ENCODE measurements around the gene MS4A2. TPM values are rescaled to one million over a fixed set of nuclear protein-coding genes. Genes with fewer than 3 reads are reported as not detected.

The MS4A2 gene
- total and polyA plus RNA-seq, 2 of the 8 experiments (the other 6 are each of a cell fraction or from before 2014, with no cell fraction given): not detected

- DNase-seq (ENCODE audit: low read depth in 1 of 2, low spot score in 2 of 2): no peak
- Histone ChIP-seq H2BK20ac (ENCODE audit: low read length) (no peak overlapping the region), H4K20me1 (replicated peaks in 1 of 2; ENCODE audit: control insufficient read depth in 1 of 2, insufficient read depth in 2 of 2, low read length in 2 of 2) (no peaks in the 10 kb centered on the region), H3K36me3 (ENCODE audit: control insufficient read depth in 2 of 4, insufficient read depth in 4 of 4, low read length in 3 of 4) (peaks cover 0 to 2% (median 0%) of the 10 kb centered on the region in 4 experiments; a peak in 1 of 8 replicates), H4K91ac (replicated peaks; ENCODE audit: insufficient read length, low read length) (no peak overlapping the region), H2AFZ (ENCODE audit: low read length) (no peak overlapping the region), H2BK12ac (ENCODE audit: low read depth, low read length) (no peak overlapping the region), H2AK5ac (ENCODE audit: low read depth, low read length) (no peak overlapping the region), H3K4me3 (ENCODE audit: extremely low read depth in 1 of 4, insufficient read depth in 2 of 4, low read depth in 3 of 4, low read length in 4 of 4) (no peak overlapping the region), H4K8ac (ENCODE audit: extremely low read depth, insufficient read depth, low read length) (no peak overlapping the region), H3K4me2 (ENCODE audit: insufficient read depth in 1 of 2, low read depth in 2 of 2, low read length in 2 of 2) (no peak overlapping the region), H3K18ac (ENCODE audit: extremely low read depth, low read length) (no peak overlapping the region), H3K79me2 (ENCODE audit: control insufficient read depth in 1 of 2, insufficient read depth in 2 of 2, low read length in 2 of 2) (no peaks in the 10 kb centered on the region), H3K23me2 (ENCODE audit: low read depth, low read length) (no peaks in the 10 kb centered on the region), H2BK120ac (replicated peaks; ENCODE audit: low read depth, low read length) (no peak overlapping the region), H3K4me1 (replicated peaks in 1 of 4; ENCODE audit: control insufficient read depth in 3 of 4, insufficient read depth in 4 of 4, low read length in 3 of 4) (no peaks in the 10 kb centered on the region), H3K23ac (ENCODE audit: insufficient read length) (no peak overlapping the region), H3K79me1 (ENCODE audit: low read depth, low read length) (no peaks in the 10 kb centered on the region), H4K5ac (ENCODE audit: insufficient read length, low read depth, low read length) (no peak overlapping the region), H2BK15ac (ENCODE audit: low read length) (no peak overlapping the region), H3K9me3 (ENCODE audit: insufficient read depth in 2 of 2, low read depth in 1 of 2, low read length in 1 of 2) (peaks cover 0 to 12% of the 10 kb centered on the region in 2 experiments; a peak in 1 of 4 replicates), H3K14ac (ENCODE audit: insufficient read length) (no peak overlapping the region), H3K4ac (replicated peaks; ENCODE audit: insufficient read length, low read depth, low read length) (no peak overlapping the region), H3K9ac (replicated peaks in 1 of 4; ENCODE audit: extremely low read depth in 1 of 4, low read depth in 3 of 4, low read length in 3 of 4) (no peak overlapping the region), H3K27me3 (replicated peaks in 1 of 4; ENCODE audit: control insufficient read depth in 3 of 4, extremely low read depth in 1 of 4, insufficient read depth in 3 of 4, low read length in 3 of 4) (no peaks in the 10 kb centered on the region), H3K56ac (replicated peaks; ENCODE audit: insufficient read length, low read depth, low read length) (peak overlapping the region; percentile 53), H2BK5ac (ENCODE audit: low read depth, low read length) (no peak overlapping the region), H3K27ac (ENCODE audit: low read depth, low read length) (no peak overlapping the region)
- POLR2A ChIA-PET (ENCODE audit: partially characterized antibody): no interaction called here
- no peak for FAIRE-seq
- 88% methylated on average over 2 of the region's 2 CpGs; no CpG with 5 or more reads in 1 of the 2 experiments for WGBS, 2 experiments (ENCODE audit: extremely low coverage in 1 of 2, insufficient coverage in 1 of 2, insufficient read length in 1 of 2, insufficient replicate concordance in 2 of 2, low coverage in 1 of 2, low lambda C conversion rate in 2 of 2, missing lambda C conversion rate in 1 of 2)
- CTCF ChIA-PET (ENCODE audit: partially characterized antibody): no interaction called here
- TF ChIP-seq CHD2 (IDR thresholded peaks at IDR 0.05; ENCODE audit: low read length) (no peak), PHF8 (conservative IDR thresholded peaks at IDR 0.05; ENCODE audit: low read depth, low read length) (no peak), BRCA1 (IDR thresholded peaks at IDR 0.05; ENCODE audit: low read depth, low read length) (no peak), E2F6 (IDR thresholded peaks at IDR 0.05) (no peak)
- TF ChIP-seq, protein P1, sequence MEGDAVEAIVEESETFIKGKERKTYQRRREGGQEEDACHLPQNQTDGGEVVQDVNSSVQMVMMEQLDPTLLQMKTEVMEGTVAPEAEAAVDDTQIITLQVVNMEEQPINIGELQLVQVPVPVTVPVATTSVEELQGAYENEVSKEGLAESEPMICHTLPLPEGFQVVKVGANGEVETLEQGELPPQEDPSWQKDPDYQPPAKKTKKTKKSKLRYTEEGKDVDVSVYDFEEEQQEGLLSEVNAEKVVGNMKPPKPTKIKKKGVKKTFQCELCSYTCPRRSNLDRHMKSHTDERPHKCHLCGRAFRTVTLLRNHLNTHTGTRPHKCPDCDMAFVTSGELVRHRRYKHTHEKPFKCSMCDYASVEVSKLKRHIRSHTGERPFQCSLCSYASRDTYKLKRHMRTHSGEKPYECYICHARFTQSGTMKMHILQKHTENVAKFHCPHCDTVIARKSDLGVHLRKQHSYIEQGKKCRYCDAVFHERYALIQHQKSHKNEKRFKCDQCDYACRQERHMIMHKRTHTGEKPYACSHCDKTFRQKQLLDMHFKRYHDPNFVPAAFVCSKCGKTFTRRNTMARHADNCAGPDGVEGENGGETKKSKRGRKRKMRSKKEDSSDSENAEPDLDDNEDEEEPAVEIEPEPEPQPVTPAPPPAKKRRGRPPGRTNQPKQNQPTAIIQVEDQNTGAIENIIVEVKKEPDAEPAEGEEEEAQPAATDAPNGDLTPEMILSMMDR (IDR thresholded peaks at IDR 0.05; ENCODE audit: control extremely low read depth in 1 of 3, insufficient read depth in 1 of 3, low read depth in 1 of 3, low read length in 3 of 3): no peak
These were observed 19.0 kb upstream of the MS4A2 start for GRCh38 chr11:60069450-60069849.

Measured in H1 (cell line).